ENCODE measurements around the gene TSACC. TPM values are rescaled to one million over a fixed set of nuclear protein-coding genes. Genes with fewer than 3 reads are reported as not detected.

TSACC gene
- polyA plus RNA-seq, 3 donors, result 0.67 TPM; not detected in 2

- intact Hi-C loops (cut with micrococcal nuclease), result no loop called here
- peaks cover 0 to 4% (median 0%) of the 10 kb centered on the region in 7 donors for H3K9me3 Mint-ChIP-seq
- TF ChIP-seq, protein P1, sequence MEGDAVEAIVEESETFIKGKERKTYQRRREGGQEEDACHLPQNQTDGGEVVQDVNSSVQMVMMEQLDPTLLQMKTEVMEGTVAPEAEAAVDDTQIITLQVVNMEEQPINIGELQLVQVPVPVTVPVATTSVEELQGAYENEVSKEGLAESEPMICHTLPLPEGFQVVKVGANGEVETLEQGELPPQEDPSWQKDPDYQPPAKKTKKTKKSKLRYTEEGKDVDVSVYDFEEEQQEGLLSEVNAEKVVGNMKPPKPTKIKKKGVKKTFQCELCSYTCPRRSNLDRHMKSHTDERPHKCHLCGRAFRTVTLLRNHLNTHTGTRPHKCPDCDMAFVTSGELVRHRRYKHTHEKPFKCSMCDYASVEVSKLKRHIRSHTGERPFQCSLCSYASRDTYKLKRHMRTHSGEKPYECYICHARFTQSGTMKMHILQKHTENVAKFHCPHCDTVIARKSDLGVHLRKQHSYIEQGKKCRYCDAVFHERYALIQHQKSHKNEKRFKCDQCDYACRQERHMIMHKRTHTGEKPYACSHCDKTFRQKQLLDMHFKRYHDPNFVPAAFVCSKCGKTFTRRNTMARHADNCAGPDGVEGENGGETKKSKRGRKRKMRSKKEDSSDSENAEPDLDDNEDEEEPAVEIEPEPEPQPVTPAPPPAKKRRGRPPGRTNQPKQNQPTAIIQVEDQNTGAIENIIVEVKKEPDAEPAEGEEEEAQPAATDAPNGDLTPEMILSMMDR (IDR thresholded peaks at IDR 0.05), result no peak
Observed at GRCh38 chr1:156357977-156358376, 19.7 kb downstream of the TSACC start.

GRCh38 chr1:156358641-156359040 lies 20.3 kb downstream of the TSACC start:
- H3K4me1 ChIP-seq (ENCODE audit: control insufficient read depth in 1 of 2, insufficient read depth in 2 of 2, low read length in 2 of 2), result peaks cover 0 to 4% of the 10 kb centered on the region in 2 donors
- Mint-ChIP-seq H3K27ac (peak overlapping the region in 1 of 7 donors; percentile 41), H3K4me1 (peaks cover 5% of the 10 kb centered on the region), H3K27me3 (ENCODE audit: low read depth in 3 of 3) (peaks cover 36 to 66% (median 55%) of the 10 kb centered on the region in 3 donors), H3K9me3 (peaks cover 0 to 4% (median 2%) of the 10 kb centered on the region in 7 donors), H3K4me3 (no peak overlapping the region), H3K36me3 (no peaks in the 10 kb centered on the region)
- H3K27ac ChIP-seq (ENCODE audit: low read depth in 1 of 2, low read length in 2 of 2), result no peak overlapping the region
- no peaks in the 10 kb centered on the region for H4K20me1 ChIP-seq (ENCODE audit: insufficient read depth, low read length)
- H3K4me2 ChIP-seq (replicated peaks; ENCODE audit: extremely low read depth, low read length, poor library complexity, severe bottlenecking), result no peak overlapping the region
- no peak overlapping the region for H2AFZ ChIP-seq (ENCODE audit: insufficient read depth, low read depth, low read length, poor library complexity, severe bottlenecking)
- no peak for DNase-seq
- no peaks in the 10 kb centered on the region for H3K79me2 ChIP-seq (ENCODE audit: insufficient read depth, low read length)
- intact Hi-C loops (cut with micrococcal nuclease), result no loop called here
- no peak overlapping the region for H3K4me3 ChIP-seq (replicated peaks in 1 of 3; ENCODE audit: low read depth in 2 of 3, low read length in 3 of 3)
- no peaks in the 10 kb centered on the region for H3K36me3 ChIP-seq (replicated peaks in 1 of 2; ENCODE audit: control insufficient read depth in 1 of 2, insufficient read depth in 2 of 2, low read length in 2 of 2)
- peaks cover 12 to 43% of the 10 kb centered on the region in 2 donors for H3K27me3 ChIP-seq (ENCODE audit: control insufficient read depth in 2 of 2, insufficient read depth in 2 of 2, low read length in 2 of 2)
- 100% methylated on average over 1 of the region's 1 CpG for WGBS (ENCODE audit: insufficient coverage)
- no peak overlapping the region for H3K9ac ChIP-seq (ENCODE audit: insufficient read depth, low read length, poor library complexity, severe bottlenecking)
- TF ChIP-seq, protein P1 (IDR thresholded peaks at IDR 0.05), result no peak
- no peaks in the 10 kb centered on the region for H3K9me3 ChIP-seq (replicated peaks in 1 of 2; ENCODE audit: control insufficient read depth in 1 of 2, insufficient read depth in 1 of 2, low read length in 2 of 2)

More at GRCh38 chr1:156357977-156358376, 19.7 kb downstream of the TSACC start:
- Histone ChIP-seq H3K79me2 (ENCODE audit: insufficient read depth, low read length) (no peaks in the 10 kb centered on the region), H3K27ac (ENCODE audit: low read depth in 1 of 2, low read length in 2 of 2) (no peak overlapping the region), H3K27me3 (ENCODE audit: control insufficient read depth in 2 of 2, insufficient read depth in 2 of 2, low read length in 2 of 2) (peaks cover 12 to 43% of the 10 kb centered on the region in 2 donors), H2AFZ (ENCODE audit: insufficient read depth, low read depth, low read length, poor library complexity, severe bottlenecking) (no peak overlapping the region), H3K4me2 (replicated peaks; ENCODE audit: extremely low read depth, low read length, poor library complexity, severe bottlenecking) (no peak overlapping the region), H4K20me1 (ENCODE audit: insufficient read depth, low read length) (no peaks in the 10 kb centered on the region), H3K9ac (ENCODE audit: insufficient read depth, low read length, poor library complexity, severe bottlenecking) (no peak overlapping the region), H3K4me1 (ENCODE audit: control insufficient read depth in 1 of 2, insufficient read depth in 2 of 2, low read length in 2 of 2) (peaks cover 0 to 4% of the 10 kb centered on the region in 2 donors), H3K9me3 (replicated peaks in 1 of 2; ENCODE audit: control insufficient read depth in 1 of 2, insufficient read depth in 1 of 2, low read length in 2 of 2) (no peaks in the 10 kb centered on the region), H3K36me3 (replicated peaks in 1 of 2; ENCODE audit: control insufficient read depth in 1 of 2, insufficient read depth in 2 of 2, low read length in 2 of 2) (no peaks in the 10 kb centered on the region), H3K4me3 (replicated peaks in 1 of 3; ENCODE audit: low read depth in 2 of 3, low read length in 3 of 3) (no peak overlapping the region)
- Mint-ChIP-seq H3K4me1 (peaks cover 5% of the 10 kb centered on the region), H3K36me3 (no peaks in the 10 kb centered on the region), H3K4me3 (no peak overlapping the region), H3K27ac (no peak overlapping the region), H3K27me3 (ENCODE audit: low read depth in 3 of 3) (peaks cover 36 to 61% (median 49%) of the 10 kb centered on the region in 3 donors)
- no peak for DNase-seq
- no CpG with 5 or more reads among the region's 2 CpGs for WGBS (ENCODE audit: insufficient coverage)

Measured in CD14-positive monocyte (primary cell).